Trophoblast cell (in vitro differentiated cells and primary cell): ENCODE measurements around the gene CDKAL1.

ENCODE experiments used
- DNase-seq, 2 donors: peaks; one replicate each; pipeline ENCODE4 v3.0.0-alpha.2; 2016
- H2AFZ ChIP-seq: 2 replicates; pipeline ENCODE4 v1.6.1; 2013; ENCODE audit warnings: low read length, moderate library complexity, mild to moderate bottlenecking; ENCODE audit not compliant: insufficient read depth, poor library complexity
- H2AK5ac ChIP-seq: 2 replicates; pipeline ENCODE4 v1.6.1; 2013; ENCODE audit warnings: mild to moderate bottlenecking, low read length
- H2BK120ac ChIP-seq: 2 replicates; pipeline ENCODE4 v1.6.1; 2013; ENCODE audit warnings: low read length, mild to moderate bottlenecking, moderate library complexity; ENCODE audit not compliant: insufficient read depth, poor library complexity
- H2BK12ac ChIP-seq: 2 replicates; pipeline ENCODE4 v1.6.1; 2013; ENCODE audit warnings: mild to moderate bottlenecking, low read length, moderate library complexity
- H2BK5ac ChIP-seq: 2 replicates; pipeline ENCODE4 v1.6.1; 2013; ENCODE audit warnings: low read length, low read depth, moderate library complexity, mild to moderate bottlenecking; ENCODE audit not compliant: poor library complexity
- H3K14ac ChIP-seq: 2 replicates; pipeline ENCODE4 v1.6.1; 2013; ENCODE audit warnings: mild to moderate bottlenecking, low read length
- H3K18ac ChIP-seq: 2 replicates; pipeline ENCODE4 v1.6.1; 2013; ENCODE audit warnings: mild to moderate bottlenecking, low read length
- H3K23ac ChIP-seq: 2 replicates; pipeline ENCODE4 v1.6.1; 2013; ENCODE audit warnings: low read length
- H3K27ac ChIP-seq: 2 replicates; pipeline ENCODE4 v1.5.1; 2013; ENCODE audit warnings: low read depth, mild to moderate bottlenecking, inconsistent platforms, low read length, moderate library complexity
- H3K27me3 ChIP-seq: 2 replicates; pipeline ENCODE4 v1.6.1; 2013; ENCODE audit warnings: inconsistent platforms, mild to moderate bottlenecking, low read length, moderate library complexity; ENCODE audit not compliant: insufficient read depth
- H3K36me3 ChIP-seq, 2 experiments: 1 replicate in 1 of 2; 2 replicates in 1 of 2; pipeline ENCODE4 v1.6.1; 2013; ENCODE audit warnings: low read length in 2 of 2, mild to moderate bottlenecking in 2 of 2, moderate library complexity in 1 of 2; ENCODE audit not compliant: insufficient read depth in 2 of 2, control insufficient read depth in 1 of 2
- H3K4ac ChIP-seq: 2 replicates; pipeline ENCODE4 v1.6.1; 2013; ENCODE audit warnings: low read depth, mild to moderate bottlenecking, low read length, moderate library complexity
- H3K4me1 ChIP-seq, 2 experiments: 1 replicate in 1 of 2; 2 replicates in 1 of 2; pipeline ENCODE4 v1.6.1; 2013; ENCODE audit warnings: low read length in 2 of 2, mild to moderate bottlenecking in 2 of 2, moderate library complexity in 1 of 2; ENCODE audit not compliant: insufficient read depth in 2 of 2, control insufficient read depth in 1 of 2
- H3K4me2 ChIP-seq: 2 replicates; pipeline ENCODE4 v1.6.1; 2013; ENCODE audit warnings: inconsistent platforms, mild to moderate bottlenecking, low read length, moderate library complexity
- H3K4me3 ChIP-seq: 2 replicates; pipeline ENCODE4 v1.5.1; 2013; ENCODE audit warnings: mild to moderate bottlenecking, low read depth, low read length, inconsistent platforms
- H3K79me1 ChIP-seq: one replicate; pipeline ENCODE4 v1.6.1; 2013; ENCODE audit warnings: low read length
- H3K79me2 ChIP-seq: 2 replicates; pipeline ENCODE4 v1.6.1; 2013; ENCODE audit warnings: low read length, mild to moderate bottlenecking; ENCODE audit not compliant: control insufficient read depth, insufficient read depth, poor library complexity
- H3K9ac ChIP-seq: 2 replicates; pipeline ENCODE4 v1.6.1; 2013; ENCODE audit warnings: mild to moderate bottlenecking, low read length
- H3K9me3 ChIP-seq: 2 replicates; pipeline ENCODE4 v1.6.1; 2013; ENCODE audit warnings: low read depth, mild to moderate bottlenecking, control low read depth, inconsistent platforms, low read length; ENCODE audit not compliant: insufficient read depth
- H4K12ac ChIP-seq: 2 replicates; pipeline ENCODE4 v1.6.1; 2013; ENCODE audit warnings: low read depth, mild to moderate bottlenecking, low read length, moderate library complexity
- H4K8ac ChIP-seq: 2 replicates; pipeline ENCODE4 v1.6.1; 2013; ENCODE audit warnings: low read depth, mild to moderate bottlenecking, low read length, moderate library complexity
- H4K91ac ChIP-seq: one replicate; pipeline ENCODE4 v1.6.1; 2013; ENCODE audit warnings: low read depth, mild to moderate bottlenecking, low read length, moderate library complexity
- WGBS: extraction: QIAGEN DNeasy Blood & Tissue Kit; methylation state at CpG from one replicate; pipeline ENCODE4 v1.1.7; 2013; ENCODE audit warnings: missing lambda C conversion rate; ENCODE audit not compliant: insufficient read length, insufficient coverage; ENCODE audit errors: extremely low coverage; 5-methylcytosine and 5-hydroxymethylcytosine counted together

CDKAL1 gene

GRCh38 chr6:20976391-20976918, 442.2 kb downstream of the CDKAL1 start:
- Histone ChIP-seq H3K4me1 (peaks cover 0 to 2% of the 10 kb centered on the region in 2 experiments), H4K12ac (no peak overlapping the region), H3K23ac (no peak overlapping the region), H3K4me2 (no peak overlapping the region), H3K27me3 (no peaks in the 10 kb centered on the region), H4K8ac (no peak overlapping the region), H2BK120ac (no peak overlapping the region), H3K14ac (no peak overlapping the region), H4K91ac (no peak overlapping the region), H3K79me1 (no peaks in the 10 kb centered on the region), H2BK12ac (no peak overlapping the region), H2BK5ac (no peak overlapping the region), H3K79me2 (no peaks in the 10 kb centered on the region), H3K4ac (no peak overlapping the region), H2AK5ac (no peak overlapping the region), H3K36me3 (no peaks in the 10 kb centered on the region), H3K4me3 (no peak overlapping the region), H3K18ac (no peak overlapping the region), H2AFZ (no peak overlapping the region), H3K9ac (no peak overlapping the region), H3K9me3 (no peaks in the 10 kb centered on the region), H3K27ac (no peak overlapping the region)
- WGBS, result no CpG with 5 or more reads among the region's 5 CpGs
- DNase-seq, result no peak

DNA sequence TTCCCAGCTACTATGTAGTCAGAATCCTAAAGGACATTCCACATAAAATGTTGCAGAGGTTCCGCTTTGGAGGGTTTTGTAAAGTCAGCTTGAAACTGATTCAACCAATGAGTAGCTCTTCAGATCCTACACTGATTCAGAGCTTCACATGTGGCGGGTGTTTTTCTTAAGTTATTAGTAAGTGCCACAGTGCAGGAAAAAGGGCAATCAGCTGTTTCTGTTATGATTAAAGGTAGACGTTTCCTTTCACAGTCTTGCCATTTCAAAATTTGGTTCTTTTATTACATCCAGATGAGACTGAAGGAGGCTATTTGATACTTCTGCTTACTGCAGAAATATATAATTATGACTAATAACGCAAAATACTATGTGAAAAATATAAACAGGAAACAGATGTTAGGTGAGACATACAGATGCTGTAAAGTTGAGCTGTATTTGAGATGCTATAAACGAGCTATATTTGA, 443.9 kb downstream of the CDKAL1 start:
- Histone ChIP-seq H3K4me3 (no peak overlapping the region), H3K79me2 (no peaks in the 10 kb centered on the region), H3K9ac (no peak overlapping the region), H2BK120ac (no peak overlapping the region), H3K27ac (no peak overlapping the region), H4K12ac (no peak overlapping the region), H2BK5ac (no peak overlapping the region), H4K8ac (no peak overlapping the region), H3K36me3 (no peaks in the 10 kb centered on the region), H2AK5ac (no peak overlapping the region), H3K9me3 (no peaks in the 10 kb centered on the region), H3K27me3 (no peaks in the 10 kb centered on the region), H3K4me1 (peaks cover 0 to 2% of the 10 kb centered on the region in 2 experiments), H4K91ac (no peak overlapping the region), H2BK12ac (no peak overlapping the region), H3K4me2 (no peak overlapping the region), H3K18ac (no peak overlapping the region), H2AFZ (no peak overlapping the region), H3K14ac (no peak overlapping the region), H3K79me1 (no peaks in the 10 kb centered on the region), H3K23ac (no peak overlapping the region), H3K4ac (no peak overlapping the region)
- DNase-seq, result no peak
- WGBS, result no CpG with 5 or more reads among the region's 5 CpGs

DNA sequence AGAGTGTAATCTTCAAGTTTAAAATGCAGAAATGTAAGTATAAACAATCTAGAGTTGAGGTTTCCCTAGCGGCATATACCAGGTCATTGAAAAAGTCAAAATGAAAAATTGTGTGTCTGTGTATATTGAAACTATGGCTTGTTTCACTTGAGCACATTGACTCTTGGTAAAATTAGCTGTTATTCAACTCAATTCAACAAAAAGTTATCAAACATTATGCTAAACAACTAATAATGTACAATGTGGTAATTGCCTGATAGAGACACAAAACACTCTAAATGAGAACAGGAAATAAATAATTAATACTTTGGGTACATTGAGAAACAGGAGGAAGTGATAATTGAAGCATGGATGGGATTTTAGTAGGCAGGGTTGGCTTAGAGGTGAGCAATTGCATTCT, 444.8 kb downstream of the CDKAL1 start:
- Histone ChIP-seq H3K4me3 (no peak overlapping the region), H4K91ac (no peak overlapping the region), H3K27ac (no peak overlapping the region), H3K4me2 (no peak overlapping the region), H3K79me2 (no peaks in the 10 kb centered on the region), H2BK120ac (no peak overlapping the region), H2AFZ (no peak overlapping the region), H3K36me3 (no peaks in the 10 kb centered on the region), H2AK5ac (no peak overlapping the region), H3K18ac (no peak overlapping the region), H3K9ac (no peak overlapping the region), H3K23ac (no peak overlapping the region), H3K9me3 (no peaks in the 10 kb centered on the region), H2BK12ac (no peak overlapping the region), H3K4me1 (peaks cover 0 to 2% of the 10 kb centered on the region in 2 experiments), H3K14ac (no peak overlapping the region), H4K12ac (no peak overlapping the region), H2BK5ac (no peak overlapping the region), H4K8ac (no peak overlapping the region), H3K79me1 (no peaks in the 10 kb centered on the region), H3K4ac (no peak overlapping the region), H3K27me3 (no peaks in the 10 kb centered on the region)
- WGBS, result no CpG with 5 or more reads among the region's 1 CpG
- DNase-seq, result no peak

GRCh38 chr6:20983961-20984360, 449.7 kb downstream of the CDKAL1 start:
- Histone ChIP-seq H4K12ac (no peak overlapping the region), H3K27ac (no peak overlapping the region), H3K4me3 (no peak overlapping the region), H2BK12ac (no peak overlapping the region), H3K4ac (no peak overlapping the region), H2AFZ (no peak overlapping the region), H3K9ac (no peak overlapping the region), H3K4me1 (peaks cover 0 to 2% of the 10 kb centered on the region in 2 experiments), H3K23ac (no peak overlapping the region), H4K91ac (no peak overlapping the region), H3K79me2 (no peaks in the 10 kb centered on the region), H3K27me3 (no peaks in the 10 kb centered on the region), H2AK5ac (no peak overlapping the region), H3K18ac (no peak overlapping the region), H2BK120ac (no peak overlapping the region), H2BK5ac (no peak overlapping the region), H3K14ac (no peak overlapping the region), H3K4me2 (no peak overlapping the region), H3K36me3 (no peaks in the 10 kb centered on the region), H3K9me3 (no peaks in the 10 kb centered on the region), H3K79me1 (no peaks in the 10 kb centered on the region), H4K8ac (no peak overlapping the region)
- no CpG with 5 or more reads among the region's 5 CpGs for WGBS
- no peak for DNase-seq
